NOMO-1 (cell line): ENCODE results near the gene ADTRP.

Experiments used
- DNase-seq, 2 experiments: peaks; one replicate each; lab custom pipeline; 2025; ENCODE audit not compliant: unreplicated experiment in 2 of 2; lab: John Stamatoyannopoulos, UW

The ADTRP gene

GRCh38 chr6:11760015-11760473 is 18.6 kb downstream of the ADTRP start:
- peak in 1 of 2 experiments; percentile 67 for DNase-seq

GRCh38 chr6:11758878-11759277 is 19.7 kb downstream of the ADTRP start:
- no peak for DNase-seq

- DNase-seq = no peak
These were observed 21.9 kb downstream of the ADTRP start for GRCh38 chr6:11756726-11757125.

GRCh38 chr6:11756292-11756691 is 22.3 kb downstream of the ADTRP start:
- DNase-seq = no peak

GRCh38 chr6:11755725-11756124 is 22.9 kb downstream of the ADTRP start:
- DNase-seq = no peak

GRCh38 chr6:11754625-11755271 is 23.9 kb downstream of the ADTRP start:
- DNase-seq = no peak

- no peak for DNase-seq
These were observed 24.8 kb downstream of the ADTRP start for GRCh38 chr6:11753798-11754197.

GRCh38 chr6:11752360-11752759 is 26.2 kb downstream of the ADTRP start:
- no peak for DNase-seq

- DNase-seq = no peak
These were observed 27.9 kb downstream of the ADTRP start for GRCh38 chr6:11750682-11751081.

- DNase-seq = peak; percentile 65 to 74
These were observed 29.9 kb downstream of the ADTRP start for GRCh38 chr6:11748591-11749210.

GRCh38 chr6:11747021-11747420 is 31.6 kb downstream of the ADTRP start:
- DNase-seq = no peak

- DNase-seq = no peak
These were observed 33.9 kb downstream of the ADTRP start for GRCh38 chr6:11744753-11745152.

GRCh38 chr6:11744101-11744500 is 34.5 kb downstream of the ADTRP start:
- no peak for DNase-seq

GRCh38 chr6:11740875-11741274 is 37.7 kb downstream of the ADTRP start:
- DNase-seq = no peak

GRCh38 chr6:11738661-11739375 is 39.8 kb downstream of the ADTRP start:
- peak; percentile 74 to 89 for DNase-seq

- DNase-seq = no peak
These were observed 40.4 kb downstream of the ADTRP start for GRCh38 chr6:11738234-11738633.

GRCh38 chr6:11736601-11737000 is 42.0 kb downstream of the ADTRP start:
- DNase-seq = no peak

- no peak for DNase-seq
These were observed 43.6 kb downstream of the ADTRP start for GRCh38 chr6:11734861-11735613.

- DNase-seq = peak; percentile 98 to 100
These were observed 46.5 kb downstream of the ADTRP start for GRCh38 chr6:11732036-11732631.

GRCh38 chr6:11731423-11731822 is 47.2 kb downstream of the ADTRP start:
- peak in 1 of 2 experiments; percentile 27 for DNase-seq

GRCh38 chr6:11730641-11731040 is 48.0 kb downstream of the ADTRP start:
- DNase-seq = no peak
